Mucosa of rectum (tissue), 2 donors: ENCODE measurements around the gene OR1L8.
"Not testable (repeated sequence)": the region's sequence is repeated elsewhere in the genome, so short reads cannot be mapped to it uniquely, and the experiment has no call there.

Experiments used
- H3K27ac ChIP-seq, 2 donors: one replicate each; pipeline ENCODE4 v1.7.0; 2013; ENCODE audit warnings: inconsistent platforms in 2 of 2, low read depth in 2 of 2, low read length in 2 of 2
- H3K27me3 ChIP-seq, 2 donors: one replicate each; pipeline ENCODE4 v1.7.0; 2013; ENCODE audit warnings: low read length in 2 of 2; ENCODE audit not compliant: control insufficient read depth in 2 of 2, insufficient read depth in 2 of 2
- H3K36me3 ChIP-seq, 2 donors: one replicate each; pipeline ENCODE4 v1.7.0; 2013; ENCODE audit warnings: low read length in 2 of 2; ENCODE audit not compliant: control insufficient read depth in 2 of 2, insufficient read depth in 2 of 2
- H3K4me1 ChIP-seq, 2 donors: one replicate each; pipeline ENCODE4 v1.7.0; 2013; ENCODE audit warnings: low read length in 2 of 2, mild to moderate bottlenecking in 1 of 2; ENCODE audit not compliant: control insufficient read depth in 2 of 2, insufficient read depth in 2 of 2
- H3K4me3 ChIP-seq, 2 donors: one replicate each; pipeline ENCODE4 v1.7.0; 2013; ENCODE audit warnings: low read length in 2 of 2
- H3K9ac ChIP-seq, 2 donors: one replicate each; pipeline ENCODE4 v1.7.0; 2013; ENCODE audit warnings: low read length in 2 of 2, low read depth in 1 of 2, mild to moderate bottlenecking in 1 of 2
- H3K9me3 ChIP-seq, 2 donors: one replicate each; pipeline ENCODE4 v1.7.0; 2013; ENCODE audit warnings: low read length in 2 of 2; ENCODE audit not compliant: control insufficient read depth in 2 of 2
- donor health status: healthy.
- donor health status: Normal muscosa, but diverticular disease.

OR1L8 gene

DNA sequence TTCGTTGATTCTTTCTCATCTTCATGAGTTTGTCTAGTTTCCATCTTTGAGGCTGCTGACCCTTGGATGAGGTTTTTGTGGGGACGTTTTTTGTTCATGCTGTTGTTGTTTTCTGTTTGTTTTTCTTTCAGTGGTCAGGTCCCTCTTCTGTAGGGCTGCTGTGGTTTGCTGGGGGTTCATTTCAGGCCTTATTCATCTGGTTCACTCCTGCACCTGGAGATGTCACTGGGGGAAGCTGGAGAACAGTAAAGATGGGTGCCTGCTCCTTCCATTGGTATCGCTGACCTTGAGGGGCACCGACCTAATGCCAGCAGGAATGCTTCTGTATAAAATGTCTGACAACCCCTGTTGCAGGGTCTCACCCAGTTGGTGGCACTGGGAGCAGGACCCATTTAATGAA is 21.7 kb downstream of the OR1L8 start:
- no peaks in the 10 kb centered on the region for H3K4me1 ChIP-seq
- no peak overlapping the region for H3K27ac ChIP-seq
- no peaks in the 10 kb centered on the region for H3K36me3 ChIP-seq
- no peak overlapping the region for H3K4me3 ChIP-seq
- no peaks in the 10 kb centered on the region for H3K9me3 ChIP-seq
- no peaks in the 10 kb centered on the region for H3K27me3 ChIP-seq
- H3K9ac ChIP-seq = no peak overlapping the region

GRCh38 chr9:122552812-122553211 is 30.4 kb downstream of the OR1L8 start, which contains the start of gene OR1N2:
TSS of gene OR1N2 (plus strand) at chr9:122553112. CDS start at chr9:122553212, 100 bp downstream.
- no peak within 1 kb of the TSS for H3K9ac ChIP-seq
- H3K27ac ChIP-seq = no peak within 1 kb of the TSS
- peaks cover 0 to 3% of the 10 kb centered on the region in 2 donors for H3K27me3 ChIP-seq
- no peak within 1 kb of the TSS for H3K4me3 ChIP-seq
- no peaks in the 10 kb centered on the region for H3K36me3 ChIP-seq
- H3K9me3 ChIP-seq = no peaks in the 10 kb centered on the region
- H3K4me1 ChIP-seq = no peaks in the 10 kb centered on the region

GRCh38 chr9:122551371-122551770 is 31.8 kb downstream of the OR1L8 start:
- Histone ChIP-seq H3K4me1 (no peaks in the 10 kb centered on the region), H3K27me3 (peaks cover 0 to 3% of the 10 kb centered on the region in 2 donors), H3K9ac (no peak overlapping the region), H3K36me3 (no peaks in the 10 kb centered on the region), H3K9me3 (no peaks in the 10 kb centered on the region), H3K4me3 (no peak overlapping the region), H3K27ac (no peak overlapping the region)

GRCh38 chr9:122546196-122546595 is 37.0 kb downstream of the OR1L8 start:
- Histone ChIP-seq H3K27me3 (no peaks in the 10 kb centered on the region), H3K4me1 (no peaks in the 10 kb centered on the region), H3K9me3 (no peaks in the 10 kb centered on the region), H3K4me3 (no peak overlapping the region), H3K27ac (no peak overlapping the region), H3K9ac (no peak overlapping the region), H3K36me3 (no peaks in the 10 kb centered on the region)

GRCh38 chr9:122538757-122539156 is 44.4 kb downstream of the OR1L8 start:
- Histone ChIP-seq H3K9me3 (no peaks in the 10 kb centered on the region), H3K4me3 (no peak overlapping the region), H3K36me3 (no peaks in the 10 kb centered on the region), H3K9ac (no peak overlapping the region), H3K27me3 (no peaks in the 10 kb centered on the region), H3K4me1 (no peaks in the 10 kb centered on the region), H3K27ac (no peak overlapping the region)

GRCh38 chr9:122537066-122537465 is 46.1 kb downstream of the OR1L8 start:
- H3K27ac ChIP-seq, H3K9me3 ChIP-seq, H3K4me3 ChIP-seq, H3K9ac ChIP-seq, H3K36me3 ChIP-seq, H3K4me1 ChIP-seq, H3K27me3 ChIP-seq: not testable (repeated sequence)

DNA sequence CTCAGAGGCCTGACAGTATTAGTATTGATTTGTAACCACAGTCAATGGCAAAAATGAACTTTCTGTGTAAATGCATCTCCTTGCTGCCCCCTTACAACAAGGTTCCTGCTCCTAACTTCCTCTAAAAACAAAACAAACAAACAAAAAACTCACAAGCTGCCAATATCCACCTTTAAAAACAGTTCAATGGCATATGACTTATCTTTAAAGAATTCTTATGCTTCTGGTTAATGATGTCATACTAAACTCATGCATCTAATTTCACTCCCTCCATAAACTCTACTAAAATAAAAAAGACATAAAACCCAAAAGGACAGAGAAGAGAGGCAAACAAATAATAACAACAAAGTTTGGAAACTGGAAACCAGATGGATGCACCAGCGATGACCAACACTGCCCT is 47.0 kb downstream of the OR1L8 start:
- Histone ChIP-seq H3K9ac (no peak overlapping the region), H3K36me3 (no peaks in the 10 kb centered on the region), H3K27me3 (no peaks in the 10 kb centered on the region), H3K27ac (no peak overlapping the region), H3K4me3 (no peak overlapping the region), H3K4me1 (no peaks in the 10 kb centered on the region), H3K9me3 (no peaks in the 10 kb centered on the region)

- not testable (repeated sequence) for H3K36me3 ChIP-seq, H3K9me3 ChIP-seq, H3K4me1 ChIP-seq, H3K27me3 ChIP-seq, H3K4me3 ChIP-seq, H3K9ac ChIP-seq, H3K27ac ChIP-seq
Measured at GRCh38 chr9:122531157-122531556, 52.0 kb downstream of the OR1L8 start.

DNA sequence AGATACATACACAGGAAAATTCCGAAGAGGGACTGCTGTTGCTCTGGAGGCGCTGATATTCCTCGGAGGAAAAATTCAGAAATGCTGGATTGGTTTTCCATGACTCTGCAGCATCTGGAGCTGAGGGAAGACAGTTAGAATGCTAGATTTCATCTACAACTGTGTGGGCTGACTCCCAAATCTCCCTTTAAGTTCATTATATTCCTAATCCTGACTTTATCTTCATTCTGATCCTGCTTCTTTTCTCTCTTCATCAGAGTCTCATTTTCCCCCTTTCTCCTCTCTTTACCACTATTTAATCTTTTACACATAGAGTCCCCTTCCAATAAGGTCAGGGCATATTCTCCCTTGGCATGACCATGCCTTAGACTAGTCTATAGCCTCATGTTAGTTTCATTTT is 56.0 kb downstream of the OR1L8 start, which contains the start of gene OR1N1:
Gene OR1N1, minus strand, starts transcription at position 101 of the 400 bp plus-strand sequence. Its CDS starts 0 bp downstream, at position 101.
- Histone ChIP-seq H3K4me3 (no peak within 1 kb of the TSS), H3K36me3 (no peaks in the 10 kb centered on the region), H3K4me1 (no peaks in the 10 kb centered on the region), H3K9ac (no peak within 1 kb of the TSS), H3K27me3 (peaks cover 3 to 5% of the 10 kb centered on the region in 2 donors), H3K9me3 (no peaks in the 10 kb centered on the region), H3K27ac (no peak within 1 kb of the TSS)

GRCh38 chr9:122526602-122527001 is 56.6 kb downstream of the OR1L8 start:
- Histone ChIP-seq H3K27me3 (peaks cover 3 to 5% of the 10 kb centered on the region in 2 donors), H3K4me1 (no peaks in the 10 kb centered on the region), H3K9ac (no peak overlapping the region), H3K36me3 (no peaks in the 10 kb centered on the region), H3K4me3 (no peak overlapping the region), H3K27ac (no peak overlapping the region), H3K9me3 (peaks cover 0 to 3% of the 10 kb centered on the region in 2 donors)

GRCh38 chr9:122519376-122519775 is 63.8 kb downstream of the OR1L8 start:
- H3K4me3 ChIP-seq = no peak overlapping the region
- no peak overlapping the region for H3K9ac ChIP-seq
- H3K4me1 ChIP-seq = no peaks in the 10 kb centered on the region
- peaks cover 0 to 4% of the 10 kb centered on the region in 2 donors for H3K9me3 ChIP-seq
- peaks cover 0 to 3% of the 10 kb centered on the region in 2 donors for H3K27me3 ChIP-seq
- H3K27ac ChIP-seq = no peak overlapping the region
- H3K36me3 ChIP-seq = no peaks in the 10 kb centered on the region
